Measurements from ENCODE around the gene PGAP2. TPM values are rescaled to one million over a fixed set of nuclear protein-coding genes. Genes with fewer than 3 reads are reported as not detected.
A peak's percentile ranks its signal among the peaks of the same experiment; 100 is the strongest.

The PGAP2 gene
- total and polyA plus RNA-seq, 2 donors (not counting 3 experiments of a cell fraction or from before 2014, with no cell fraction given), result 18.3 to 34.1 TPM

DNA sequence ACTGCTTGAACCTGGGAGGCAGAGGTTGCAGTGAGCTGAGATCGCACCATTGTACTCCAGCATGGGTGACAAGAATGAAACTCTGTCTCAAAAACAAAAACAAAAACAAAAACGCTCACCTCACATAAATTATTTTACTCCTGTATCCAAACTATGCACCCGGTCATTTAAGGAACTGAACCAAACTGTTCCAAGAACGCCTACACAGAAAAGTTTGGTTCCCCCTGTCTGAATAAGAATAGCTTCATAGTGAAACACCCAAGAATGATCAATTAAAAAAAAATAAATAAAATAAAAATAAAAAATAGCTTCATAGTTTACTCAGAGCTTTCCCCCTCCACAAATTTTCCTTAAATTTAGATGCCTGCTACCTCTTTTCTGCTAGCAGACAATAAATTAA lies 24.7 kb upstream of the PGAP2 start:
- no TSS peak for BruUV-seq (replicated peaks)
- H3K9ac ChIP-seq (replicated peaks; ENCODE audit: extremely low read depth, insufficient read depth, low read length), result no peak overlapping the region
- no peak overlapping the region for H2AFZ ChIP-seq (ENCODE audit: low read depth, low read length)
- dilution Hi-C loops (cut with MboI; ENCODE audit: extremely low pct_ligation_motif_present, low sequenced_read_pairs) (no loop called here), intact Hi-C loops (cut with micrococcal nuclease) (loop anchor here (2.0 kb wide), 1 partner anchor 25 kb away; the partner anchor contains the start of gene PGAP2)
- peaks cover 82% of the 10 kb centered on the region for H3K79me2 ChIP-seq (ENCODE audit: control insufficient read depth, insufficient read depth, low read length)
- no peaks in the 10 kb centered on the region for H3K9me1 ChIP-seq (replicated peaks; ENCODE audit: control insufficient read depth, extremely low read depth, insufficient read depth, low read length)
- no peaks in the 10 kb centered on the region for H3K27me3 ChIP-seq (ENCODE audit: control insufficient read depth in 2 of 2, insufficient read depth in 2 of 2, low read length in 2 of 2)
- peaks cover 15% of the 10 kb centered on the region for H3K4me1 ChIP-seq (ENCODE audit: control insufficient read depth, extremely low read depth, insufficient read depth, low read length)
- peaks cover 3 to 6% of the 10 kb centered on the region in 2 experiments for H3K36me3 ChIP-seq (ENCODE audit: control insufficient read depth in 2 of 2, extremely low read depth in 1 of 2, insufficient read depth in 2 of 2, low read length in 2 of 2)
- FAIRE-seq (no peak), DNase-seq (ENCODE audit: low read depth, low spot score) (no peak)
- no peak overlapping the region for H3K27ac ChIP-seq (ENCODE audit: insufficient read depth, low read depth, low read length)
- no peak overlapping the region for H3K4me2 ChIP-seq (ENCODE audit: insufficient read depth, low read length)
- TF ChIP-seq GATA2 (IDR thresholded peaks at IDR 0.05; ENCODE audit: insufficient read depth, insufficient read length, low read depth, low read length) (no peak), POLR2AphosphoS5 (IDR thresholded peaks at IDR 0.05; ENCODE audit: insufficient read depth, low read depth, low read length) (no peak), EZH2 (IDR thresholded peaks at IDR 0.05; ENCODE audit: borderline replicate concordance, low read depth, low read length, severe bottlenecking) (no peak)
- TF ChIP-seq, protein P1, sequence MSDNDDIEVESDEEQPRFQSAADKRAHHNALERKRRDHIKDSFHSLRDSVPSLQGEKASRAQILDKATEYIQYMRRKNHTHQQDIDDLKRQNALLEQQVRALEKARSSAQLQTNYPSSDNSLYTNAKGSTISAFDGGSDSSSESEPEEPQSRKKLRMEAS (IDR thresholded peaks at IDR 0.05; ENCODE audit: insufficient read depth, insufficient read length), result no peak
- peaks cover 3% of the 10 kb centered on the region for H4K20me1 ChIP-seq (replicated peaks; ENCODE audit: control insufficient read depth, extremely low read depth, insufficient read depth, low read length)
- ChIA-PET CTCF (interaction anchor here (0.9 to 3.3 kb wide), 3 partner anchors 24 to 71 kb away, joined by 4 to 18 read pairs (median 5); partner anchors contain the start of genes PGAP2, RHOG and STIM1), POLR2A (no interaction called here)
- H3K4me3 ChIP-seq (replicated peaks in 1 of 3; ENCODE audit: insufficient read depth in 1 of 3, low read depth in 1 of 3, low read length in 3 of 3), result no peak overlapping the region
- H3K9me3 ChIP-seq (replicated peaks; ENCODE audit: control insufficient read depth, insufficient read depth, low read length), result no peaks in the 10 kb centered on the region

DNA sequence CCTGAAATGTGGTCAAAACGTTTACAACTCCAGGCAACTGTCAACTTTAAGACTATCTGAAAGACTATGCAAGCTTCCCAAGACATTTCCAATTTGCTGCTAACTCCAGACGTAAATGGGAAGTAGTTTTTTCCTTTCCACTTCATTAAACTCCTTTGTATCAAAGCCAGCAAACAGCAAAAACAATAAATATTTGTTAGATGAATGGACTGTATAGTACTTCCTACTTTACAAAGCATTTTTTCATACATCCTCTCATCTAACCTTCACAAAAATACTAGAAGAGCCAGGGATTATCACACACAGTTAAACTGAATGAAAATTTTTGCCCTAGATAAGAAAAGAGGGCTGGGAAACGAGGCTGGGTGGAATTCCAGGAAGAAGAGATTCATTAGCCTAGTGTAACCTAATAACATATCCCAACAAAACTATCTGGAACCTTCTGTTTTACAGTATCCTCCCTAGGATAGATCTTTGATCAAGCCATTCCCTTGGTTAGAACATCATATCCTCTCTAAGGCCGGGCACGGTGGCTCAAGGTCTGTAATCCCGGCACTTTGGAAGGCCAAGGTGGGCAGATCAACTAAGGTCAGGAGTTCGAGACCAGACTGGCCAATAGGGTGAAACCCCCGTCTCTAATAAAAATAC lies 21.5 kb upstream of the PGAP2 start:
- no peak overlapping the region for H2AFZ ChIP-seq (ENCODE audit: low read depth, low read length)
- peaks cover 15% of the 10 kb centered on the region for H3K4me1 ChIP-seq (ENCODE audit: control insufficient read depth, extremely low read depth, insufficient read depth, low read length)
- peaks cover 98% of the 10 kb centered on the region for H3K79me2 ChIP-seq (ENCODE audit: control insufficient read depth, insufficient read depth, low read length)
- H3K27me3 ChIP-seq (ENCODE audit: control insufficient read depth in 2 of 2, insufficient read depth in 2 of 2, low read length in 2 of 2), result no peaks in the 10 kb centered on the region
- CTCF ChIA-PET, result interaction anchor here (3.3 kb wide), 1 partner anchor 21 kb away, joined by 18 read pairs; the partner anchor contains the start of gene PGAP2
- TF ChIP-seq POLR2A (IDR thresholded peaks at IDR 0.05; ENCODE audit: low read depth, low read length) (no peak), POLR2AphosphoS5 (IDR thresholded peaks at IDR 0.05; ENCODE audit: insufficient read depth, low read depth, low read length) (no peak), FOS (IDR thresholded peaks at IDR 0.05; ENCODE audit: borderline replicate concordance, insufficient read depth, low read length) (no peak), MYC (IDR thresholded peaks at IDR 0.05; ENCODE audit: low read depth, low read length) (no peak), EZH2 (IDR thresholded peaks at IDR 0.05; ENCODE audit: borderline replicate concordance, low read depth, low read length, severe bottlenecking) (no peak), JUN (IDR thresholded peaks at IDR 0.05; ENCODE audit: borderline replicate concordance, insufficient read depth, insufficient read length, low read depth) (no peak), CTCF (IDR thresholded peaks at IDR 0.05; ENCODE audit: extremely low read depth in 1 of 2, insufficient read depth in 1 of 2, low read depth in 1 of 2, low read length in 2 of 2) (no peak), GATA2 (IDR thresholded peaks at IDR 0.05; ENCODE audit: insufficient read depth, insufficient read length, low read depth, low read length) (no peak)
- TF ChIP-seq, protein P1 (IDR thresholded peaks at IDR 0.05; ENCODE audit: insufficient read depth, insufficient read length), result no peak
- H3K9me1 ChIP-seq (replicated peaks; ENCODE audit: control insufficient read depth, extremely low read depth, insufficient read depth, low read length), result no peaks in the 10 kb centered on the region
- dilution Hi-C loops (cut with MboI; ENCODE audit: extremely low pct_ligation_motif_present, low sequenced_read_pairs), result no loop called here
- H3K4me3 ChIP-seq (replicated peaks in 1 of 3; ENCODE audit: insufficient read depth in 1 of 3, low read depth in 1 of 3, low read length in 3 of 3), result peak overlapping the region in 1 of 3 experiments; percentile 27
- H4K20me1 ChIP-seq (replicated peaks; ENCODE audit: control insufficient read depth, extremely low read depth, insufficient read depth, low read length), result no peaks in the 10 kb centered on the region
- DNase-seq (ENCODE audit: low read depth, low spot score) (peak; percentile 65), FAIRE-seq (no peak)
- no peaks in the 10 kb centered on the region for H3K9me3 ChIP-seq (replicated peaks; ENCODE audit: control insufficient read depth, insufficient read depth, low read length)
- peak overlapping the region; percentile 47 for H3K27ac ChIP-seq (ENCODE audit: insufficient read depth, low read depth, low read length)
- POLR2A ChIA-PET, result no interaction called here
- H3K9ac ChIP-seq (replicated peaks; ENCODE audit: extremely low read depth, insufficient read depth, low read length), result no peak overlapping the region
- no peaks in the 10 kb centered on the region for H3K36me3 ChIP-seq (ENCODE audit: control insufficient read depth in 2 of 2, extremely low read depth in 1 of 2, insufficient read depth in 2 of 2, low read length in 2 of 2)
- BruUV-seq (replicated peaks), result no TSS peak
- intact Hi-C loops (cut with micrococcal nuclease), result loop anchor here (1.0 kb wide), 1 partner anchor 10 kb away; the partner anchor contains the start of gene NUP98
- H3K4me2 ChIP-seq (ENCODE audit: insufficient read depth, low read length), result peak overlapping the region; percentile 78

Data from endothelial cell of umbilical vein (primary cell).